SKM-1 (cell line): ENCODE results near the gene ANGPTL4.
"Not testable (repeated sequence)": the region's sequence is repeated elsewhere in the genome, so short reads cannot be mapped to it uniquely, and the experiment has no call there.

Experiments
- DNase-seq: peaks from one replicate; lab custom pipeline; 2025; ENCODE audit not compliant: unreplicated experiment; lab: John Stamatoyannopoulos, UW

Gene ANGPTL4

GRCh38 chr19:8361921-8362793, 1.8 kb upstream of the ANGPTL4 start:
- no peak for DNase-seq

DNA sequence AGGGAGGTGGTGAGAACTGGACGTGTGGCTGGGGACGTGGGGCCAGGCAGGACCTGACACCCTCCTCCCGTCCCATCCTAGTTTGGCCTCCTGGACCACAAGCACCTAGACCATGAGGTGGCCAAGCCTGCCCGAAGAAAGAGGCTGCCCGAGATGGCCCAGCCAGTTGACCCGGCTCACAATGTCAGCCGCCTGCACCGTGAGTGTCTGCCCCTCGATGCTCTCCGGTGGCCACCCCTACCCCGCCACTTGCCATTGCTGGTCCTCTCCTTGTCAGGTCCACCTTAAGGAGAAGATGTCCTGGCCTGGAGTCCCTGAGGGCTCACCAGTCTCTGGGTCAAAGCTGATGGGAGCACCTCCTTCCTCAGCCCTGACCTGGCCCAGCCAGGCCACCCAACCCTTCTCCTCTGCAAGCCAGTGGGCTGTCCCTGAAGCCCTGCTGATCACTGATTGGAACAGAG, 2.2 kb downstream of the ANGPTL4 start:
- no peak for DNase-seq

DNA sequence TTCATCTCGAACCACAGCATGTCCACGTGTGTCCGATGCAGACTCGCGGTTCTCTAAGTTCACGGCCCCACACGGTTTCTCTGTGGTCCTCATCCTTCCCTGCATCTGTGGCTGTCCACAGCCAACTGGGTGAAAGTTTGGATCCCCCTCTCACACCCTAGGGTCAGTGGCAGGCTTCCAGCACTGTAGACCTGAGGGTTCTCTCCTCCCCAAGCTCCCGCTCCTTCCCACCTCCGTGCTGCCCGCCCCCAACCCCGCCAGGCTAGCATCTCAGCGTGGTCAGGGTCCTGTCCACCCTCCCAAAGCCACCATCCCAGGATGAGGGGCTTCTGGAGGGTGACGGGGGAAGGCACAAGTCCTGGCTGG, 3.0 kb downstream of the ANGPTL4 start:
- DNase-seq = no peak

- no peak for DNase-seq
Measured at GRCh38 chr19:8367327-8368001, 3.5 kb downstream of the ANGPTL4 start.

DNA sequence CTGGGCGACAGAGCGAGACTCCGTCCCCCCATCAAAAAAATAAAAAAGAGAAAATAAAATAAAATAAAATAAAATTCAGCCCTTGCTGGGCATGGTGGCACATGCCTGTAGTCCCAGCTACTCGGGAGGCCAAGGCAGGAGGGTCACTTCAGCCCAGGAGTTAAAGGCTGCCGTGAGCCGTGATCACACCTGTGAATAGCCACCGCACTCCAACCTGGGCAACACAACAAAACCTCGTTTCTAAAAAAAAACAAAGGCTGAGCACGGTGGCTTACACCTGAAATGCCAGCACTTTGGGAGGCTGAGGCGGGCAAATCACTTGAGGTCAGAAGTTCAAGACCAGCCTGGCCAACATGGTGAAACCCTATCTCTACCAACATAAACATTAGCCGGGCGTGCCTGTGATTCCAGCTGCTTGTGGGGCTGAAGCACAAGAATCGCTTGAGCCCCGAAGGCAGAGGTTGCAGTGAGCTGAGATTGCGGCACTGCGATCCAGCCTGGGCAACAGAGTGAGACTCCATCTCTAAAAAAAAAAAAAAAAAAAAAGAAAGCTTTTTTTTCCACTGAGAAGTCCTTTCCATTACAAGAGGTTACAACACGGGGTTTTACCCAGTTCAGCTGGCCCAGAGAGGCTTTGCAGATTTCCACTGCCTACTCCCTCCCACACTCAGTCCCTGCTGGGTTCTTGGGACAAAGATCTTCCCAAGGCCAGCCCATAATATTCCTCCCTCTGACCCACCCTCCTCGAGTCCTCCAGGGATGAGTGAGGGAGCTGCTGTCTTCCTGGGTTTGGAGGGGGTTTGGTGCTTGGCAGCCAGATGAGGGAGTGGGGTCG, 6.4 kb downstream of the ANGPTL4 start:
- DNase-seq = no peak

- DNase-seq = no peak
Measured at GRCh38 chr19:8371011-8371804, 7.3 kb downstream of the ANGPTL4 start.

DNA sequence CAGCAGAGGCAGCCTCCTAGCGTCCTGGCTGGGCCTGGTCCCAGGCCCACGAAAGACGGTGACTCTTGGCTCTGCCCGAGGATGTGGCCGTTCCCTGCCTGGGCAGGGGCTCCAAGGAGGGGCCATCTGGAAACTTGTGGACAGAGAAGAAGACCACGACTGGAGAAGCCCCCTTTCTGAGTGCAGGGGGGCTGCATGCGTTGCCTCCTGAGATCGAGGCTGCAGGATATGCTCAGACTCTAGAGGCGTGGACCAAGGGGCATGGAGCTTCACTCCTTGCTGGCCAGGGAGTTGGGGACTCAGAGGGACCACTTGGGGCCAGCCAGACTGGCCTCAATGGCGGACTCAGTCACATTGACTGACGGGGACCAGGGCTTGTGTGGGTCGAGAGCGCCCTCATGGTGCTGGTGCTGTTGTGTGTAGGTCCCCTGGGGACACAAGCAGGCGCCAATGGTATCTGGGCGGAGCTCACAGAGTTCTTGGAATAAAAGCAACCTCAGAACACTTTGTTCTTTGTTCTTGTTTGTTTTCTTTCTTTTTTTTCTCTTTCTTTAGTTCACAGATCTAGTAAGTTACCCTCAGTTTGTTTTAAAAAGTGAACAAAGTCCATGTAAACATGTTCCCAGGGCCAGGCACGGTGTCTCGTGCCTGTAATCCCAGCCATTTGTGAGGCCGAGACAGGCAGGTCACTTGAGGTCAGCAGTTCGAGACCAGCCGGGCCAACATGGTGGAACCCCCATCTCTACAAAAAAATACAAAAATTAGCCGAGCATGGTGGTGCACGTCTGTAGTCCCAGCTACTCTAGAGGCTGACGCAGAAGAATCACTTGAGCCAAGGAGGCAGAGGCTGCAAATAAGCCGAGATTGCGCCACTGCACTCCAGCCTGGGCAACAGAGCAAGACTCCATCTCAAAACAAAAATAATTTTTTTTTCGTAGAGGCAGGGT, 10.2 kb downstream of the ANGPTL4 start:
- DNase-seq = no peak

GRCh38 chr19:8375766-8376165, 11.8 kb downstream of the ANGPTL4 start:
- DNase-seq = not testable (repeated sequence)

- not testable (repeated sequence) for DNase-seq
Measured at GRCh38 chr19:8376373-8376974, 12.5 kb downstream of the ANGPTL4 start.

- DNase-seq = no peak
Measured at GRCh38 chr19:8377598-8377997, 13.6 kb downstream of the ANGPTL4 start.

DNA sequence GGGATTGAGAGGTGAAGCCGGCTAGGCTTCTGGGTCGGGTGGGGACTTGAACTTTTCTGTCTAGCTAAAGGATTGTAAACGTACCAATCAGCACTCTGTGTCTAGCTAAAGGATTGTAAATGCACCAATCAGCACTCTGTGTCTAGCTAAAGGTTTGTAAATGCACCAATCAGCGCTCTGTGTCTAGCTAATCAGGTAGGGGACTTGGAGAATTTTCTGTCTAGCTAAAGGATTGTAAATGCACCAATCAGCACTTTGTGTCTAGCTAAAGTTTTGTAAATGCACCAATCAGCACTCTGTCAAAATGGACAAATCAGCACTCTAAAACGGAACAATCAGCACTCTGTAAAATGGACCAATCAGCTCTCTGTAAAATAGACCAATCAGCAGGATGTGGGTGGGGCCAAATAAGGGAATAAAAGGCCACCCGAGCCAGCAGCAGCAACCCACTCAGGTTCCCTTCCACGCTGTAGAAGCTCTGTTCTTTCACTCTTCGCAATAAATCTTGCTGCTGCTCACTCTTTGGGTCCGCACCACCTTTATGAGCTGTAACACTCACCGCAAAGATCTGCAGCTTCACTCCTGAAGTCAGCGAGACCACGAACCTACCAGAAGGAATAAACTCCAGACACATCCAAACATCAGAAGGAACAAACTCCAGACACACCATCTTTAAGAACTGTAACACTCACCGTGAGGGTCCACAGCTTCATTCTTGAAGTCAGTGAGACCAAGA, 15.4 kb downstream of the ANGPTL4 start:
- DNase-seq = not testable (repeated sequence)

- DNase-seq = not testable (repeated sequence)
Measured at GRCh38 chr19:8384569-8384968, 20.6 kb downstream of the ANGPTL4 start.

DNA sequence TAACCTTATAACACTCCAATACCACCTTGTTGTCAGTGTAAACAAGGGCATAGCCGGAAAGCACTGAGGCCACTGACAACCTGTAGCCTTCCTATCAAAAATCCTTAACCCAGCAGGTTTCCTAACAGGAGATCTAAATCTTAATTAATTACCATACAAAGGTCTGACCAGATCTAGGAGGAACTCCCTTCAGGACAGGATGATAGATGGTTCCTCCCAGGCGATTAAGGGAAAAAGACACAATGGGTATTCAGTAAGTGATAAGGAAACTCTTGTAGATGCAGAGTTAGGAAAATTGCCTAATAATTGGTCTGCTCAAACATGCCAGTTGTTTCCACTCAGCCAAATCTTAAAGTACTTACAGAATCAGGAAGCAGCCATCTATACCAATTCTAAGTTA, 21.1 kb downstream of the ANGPTL4 start:
- not testable (repeated sequence) for DNase-seq

DNA sequence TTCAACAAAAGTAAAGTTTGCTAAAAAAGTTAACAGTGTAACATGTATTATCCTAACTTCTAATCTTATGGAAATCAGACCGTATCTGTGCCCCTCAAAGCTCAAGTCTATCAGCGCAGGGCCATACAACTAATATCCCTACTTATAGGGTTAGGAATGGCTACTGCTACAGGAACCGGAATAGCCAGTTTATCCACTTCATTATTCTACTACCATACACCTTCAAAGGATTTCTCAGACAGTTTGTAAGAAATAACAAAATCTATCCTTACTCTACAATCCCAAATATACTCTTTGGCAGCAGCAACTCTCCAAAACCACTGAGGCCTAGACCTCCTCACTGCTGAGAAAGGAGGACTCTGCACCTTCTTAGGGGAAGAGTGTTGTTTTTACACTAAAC, 21.6 kb downstream of the ANGPTL4 start:
- DNase-seq = not testable (repeated sequence)

- not testable (repeated sequence) for DNase-seq
Measured at GRCh38 chr19:8386419-8386818, 22.5 kb downstream of the ANGPTL4 start.

DNA sequence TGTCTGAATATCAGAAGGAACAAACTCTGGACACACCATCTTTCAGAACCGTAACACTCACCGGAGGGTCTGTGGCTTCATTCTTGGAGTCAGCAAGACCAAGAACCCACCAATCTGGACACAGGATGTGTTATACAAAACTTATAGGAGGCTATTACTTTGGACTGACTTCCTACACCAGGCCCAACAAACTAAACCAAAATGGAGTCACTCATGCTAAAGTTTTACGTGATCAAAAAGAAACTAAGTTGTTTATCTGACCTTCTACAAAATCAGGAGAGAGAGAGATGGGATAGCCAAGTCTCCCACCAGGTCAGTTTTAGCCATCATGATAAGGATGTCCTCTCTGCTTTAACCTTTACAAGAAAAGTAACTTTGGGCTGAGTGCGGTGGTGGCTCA, 23.0 kb downstream of the ANGPTL4 start:
- no peak for DNase-seq

DNA sequence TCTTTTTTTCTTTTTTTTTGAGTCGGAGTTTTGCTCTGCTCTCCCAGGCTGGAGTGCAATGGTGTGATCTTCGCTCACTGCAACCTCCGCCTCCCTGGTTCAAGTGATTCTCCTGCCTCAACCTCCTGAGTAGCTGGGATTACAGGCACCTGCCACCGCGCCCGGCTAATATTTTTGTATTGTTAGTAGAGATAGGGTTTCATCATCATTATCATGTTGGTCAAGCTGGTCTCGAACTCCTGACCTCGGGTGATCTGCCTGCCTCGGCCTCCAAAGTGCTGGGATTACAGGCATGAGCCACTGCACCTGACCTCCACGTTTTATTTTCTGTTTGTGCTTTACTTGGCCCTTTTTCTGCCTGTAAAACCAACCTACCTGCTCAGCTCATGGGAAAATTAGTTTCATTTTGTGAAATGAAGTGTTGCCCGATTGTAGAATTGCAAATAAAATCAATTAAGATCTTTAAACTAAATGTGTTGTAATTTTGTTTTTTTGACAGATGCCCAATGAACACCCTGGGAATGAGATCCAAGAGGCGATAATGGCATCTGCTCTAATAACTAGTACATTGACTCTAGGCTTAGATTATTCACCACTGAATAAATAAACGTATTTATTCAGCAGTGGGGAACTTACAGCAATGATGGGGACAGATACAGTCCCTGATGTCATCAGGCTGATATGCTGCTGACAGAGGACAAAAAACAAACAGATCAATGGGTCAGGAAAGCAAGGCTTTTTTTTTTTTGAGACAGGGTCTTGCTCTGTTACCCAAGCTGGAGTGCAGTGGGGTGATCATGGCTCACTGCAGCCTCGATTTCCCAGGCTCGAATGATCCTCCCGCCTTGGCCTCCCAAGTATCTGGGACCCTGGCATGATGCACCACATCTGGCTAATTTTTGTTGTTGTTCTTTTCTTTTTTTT, 24.0 kb downstream of the ANGPTL4 start:
- DNase-seq = no peak
